Stimulated activated naive CD8-positive, alpha-beta T cell treated with anti-CD3 and anti-CD28 coated beads, Interleukin-15, Interleukin-2, amounts not matched to agents 100 U/mL and 50 U/mL, for 24 hours (primary cell): ENCODE data around the gene SDF2.

Experiments
- ATAC-seq: fragments of 150-1000 bp; cut with Tn5 transposase; one replicate; pipeline ENCODE4 v1.10.0; 2021
- DNase-seq: peaks from one replicate; pipeline ENCODE4 v3.0.0; 2021

Gene SDF2

GRCh38 chr17:28661635-28662526 is at the start of gene SDF2, which contains the start of gene SUPT6H:
Gene SDF2, minus strand, starts transcription at chr17:28661906. Its CDS starts 30 bp downstream, at chr17:28661876.
Gene SUPT6H, plus strand, starts transcription at chr17:28662205. Its CDS starts 11,197 bp downstream, at chr17:28673402.
- DNase-seq (peak; percentile 97), ATAC-seq (peak; percentile 89)

GRCh38 chr17:28710861-28711722 is 49.4 kb upstream of the SDF2 start:
- DNase-seq = peak; percentile 95

DNA sequence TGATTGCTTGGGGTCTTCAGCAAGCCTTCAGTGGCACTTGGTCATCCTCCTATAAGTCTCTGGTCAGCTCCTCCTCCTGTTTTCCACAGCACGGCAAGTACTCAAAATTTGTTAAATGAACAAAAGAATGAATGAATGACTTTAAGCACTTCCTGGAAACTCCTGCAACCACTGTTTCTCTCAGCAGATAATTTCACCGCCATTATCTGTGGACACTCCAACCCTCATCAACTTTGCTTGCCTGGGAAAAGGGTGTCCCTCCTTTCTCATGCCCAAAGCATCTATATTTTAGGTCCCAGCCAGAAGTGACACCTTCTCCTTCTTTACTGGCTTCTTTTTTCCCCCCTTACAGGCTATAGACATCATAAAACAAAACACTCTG is 45.6 kb upstream of the SDF2 start:
- DNase-seq (no peak), ATAC-seq (no peak)

More at GRCh38 chr17:28710861-28711722, 49.4 kb upstream of the SDF2 start:
- peak; percentile 93 for ATAC-seq

GRCh38 chr17:28706471-28707338 is 45.0 kb upstream of the SDF2 start:
- no peak for ATAC-seq
- DNase-seq = no peak

- ATAC-seq (no peak), DNase-seq (no peak)
These were observed 44.1 kb upstream of the SDF2 start for GRCh38 chr17:28705728-28706334.

DNA sequence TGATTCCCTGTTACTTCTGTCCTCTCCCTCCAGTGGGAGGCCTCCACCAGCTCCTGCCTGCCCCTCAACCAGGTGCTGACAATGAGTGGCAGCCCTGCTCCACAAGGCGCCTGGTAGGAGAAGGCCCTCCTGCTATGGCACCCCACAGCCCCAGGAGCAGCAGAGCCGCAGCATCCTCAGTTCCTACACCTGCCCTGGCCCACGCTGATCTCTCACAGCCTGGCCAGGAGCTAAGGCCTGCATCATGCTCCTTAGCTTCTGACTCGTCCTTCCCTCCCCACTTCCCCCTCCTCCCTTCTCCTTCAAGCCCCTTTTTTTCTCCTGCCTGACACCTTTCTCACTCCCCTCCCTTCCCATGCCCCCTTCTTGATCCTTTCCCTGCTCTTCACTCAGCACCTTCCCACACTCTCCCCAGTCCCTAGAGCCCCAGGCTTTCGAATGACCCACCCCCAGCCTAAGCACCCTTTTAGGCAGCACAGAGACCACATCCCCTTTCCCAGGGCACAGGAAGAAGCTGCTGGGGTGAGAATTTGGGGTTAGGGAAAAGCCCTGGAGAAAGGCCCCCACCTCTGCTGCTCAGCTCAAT is 43.5 kb upstream of the SDF2 start:
- no peak for ATAC-seq
- no peak for DNase-seq

DNA sequence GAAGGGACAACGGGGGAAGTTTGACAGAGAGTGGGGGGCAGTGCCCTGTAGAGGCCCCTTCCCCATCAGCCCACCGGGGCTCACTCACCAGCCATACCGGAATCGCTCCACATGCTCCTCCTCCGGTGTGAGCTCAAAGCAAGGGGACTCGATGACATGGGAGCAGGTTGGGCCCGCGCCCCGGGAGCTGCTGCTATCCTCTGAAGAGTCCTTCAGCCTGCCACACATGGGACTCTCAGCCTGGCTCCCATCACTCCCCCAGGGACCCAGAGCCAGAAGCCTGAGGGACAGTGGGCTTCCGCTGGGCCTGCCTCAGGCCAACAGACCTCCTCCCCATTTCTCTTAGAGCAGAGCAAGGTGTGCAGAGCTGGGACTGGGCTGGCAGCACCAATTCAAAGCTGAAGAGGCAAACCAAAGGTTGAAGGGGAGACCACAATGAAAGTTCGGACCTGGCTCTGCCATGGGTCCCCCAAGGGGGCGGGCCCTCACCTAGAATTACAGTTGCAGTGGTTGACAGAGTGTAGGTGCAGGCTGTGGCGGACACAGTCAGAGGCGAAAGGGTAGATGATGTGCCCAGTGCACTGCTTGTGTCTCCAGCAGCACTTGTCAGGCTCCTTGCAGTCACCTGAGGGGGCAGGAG is 42.6 kb upstream of the SDF2 start:
- ATAC-seq = no peak
- DNase-seq = no peak

DNA sequence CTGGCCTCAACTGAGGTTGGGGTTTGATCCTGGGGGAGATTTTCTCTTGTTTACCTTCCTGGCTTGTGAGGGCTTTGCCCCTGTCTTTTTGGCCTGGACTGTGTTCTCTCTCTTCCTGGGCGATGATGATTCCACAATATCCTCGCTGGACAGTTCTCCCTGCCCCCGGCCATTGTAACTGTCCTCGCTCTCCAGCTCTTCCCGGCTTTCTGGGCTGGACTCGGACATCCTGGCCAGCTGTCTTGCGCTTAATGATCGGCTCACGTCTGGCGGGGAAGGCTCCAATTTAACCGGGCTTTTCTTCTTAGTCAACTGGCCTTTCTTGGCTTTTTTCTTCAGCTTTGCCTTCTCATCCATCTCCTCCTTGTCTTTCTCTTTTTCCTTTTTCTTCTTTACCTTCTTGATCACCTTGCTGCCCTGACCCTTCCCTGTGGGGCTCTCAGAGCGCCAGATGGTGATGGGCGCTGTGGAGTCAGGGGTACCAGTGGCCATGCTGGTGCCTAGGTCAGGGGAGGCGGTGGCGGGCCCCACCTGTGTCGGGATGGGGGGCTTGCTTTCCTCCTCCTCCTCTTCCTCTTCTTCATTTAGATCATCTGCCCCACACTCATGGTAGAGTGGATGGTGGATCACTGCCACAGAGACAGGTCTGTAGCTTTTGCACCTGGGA is 42.0 kb upstream of the SDF2 start:
- no peak for DNase-seq
- ATAC-seq = no peak

- no peak for ATAC-seq
These were observed 41.0 kb upstream of the SDF2 start for GRCh38 chr17:28702752-28703150.

DNA sequence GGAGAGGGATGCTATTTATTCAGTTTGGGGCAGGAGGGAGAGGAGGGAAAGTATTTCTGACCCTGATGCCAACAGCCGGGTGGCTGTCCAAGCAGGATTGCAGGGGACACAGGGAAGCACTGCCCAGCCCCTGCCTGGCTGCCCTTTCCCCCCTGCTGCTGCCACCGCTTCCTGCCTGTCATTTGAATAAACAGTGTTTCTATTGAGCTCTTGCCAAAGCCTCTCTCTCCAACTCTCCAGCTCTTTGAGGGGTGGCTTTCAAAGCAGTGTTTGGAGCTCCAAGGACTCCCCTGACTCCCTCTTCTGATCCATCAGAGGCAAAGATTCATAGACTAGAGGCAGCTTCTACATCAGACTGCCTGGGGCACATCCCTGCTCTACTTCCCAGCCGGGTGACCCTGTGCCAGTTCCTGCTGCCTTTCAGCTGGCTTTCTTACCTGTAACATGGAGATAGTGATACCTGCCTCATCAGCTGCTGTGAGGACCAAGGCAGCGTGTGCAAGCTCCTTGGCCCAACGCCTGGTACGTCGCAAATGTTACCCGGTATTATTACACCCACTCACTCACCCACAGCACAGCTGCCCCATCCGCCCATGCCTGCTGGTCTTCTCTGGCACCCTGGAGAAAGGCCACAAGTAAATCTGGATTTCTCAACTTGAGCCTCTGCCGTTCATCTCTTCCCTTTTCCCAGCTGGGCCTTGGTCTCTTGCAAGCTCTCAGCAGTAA is 40.5 kb upstream of the SDF2 start:
- no peak for ATAC-seq
- DNase-seq = no peak

More at GRCh38 chr17:28702752-28703150, 41.0 kb upstream of the SDF2 start:
- DNase-seq = no peak

DNA sequence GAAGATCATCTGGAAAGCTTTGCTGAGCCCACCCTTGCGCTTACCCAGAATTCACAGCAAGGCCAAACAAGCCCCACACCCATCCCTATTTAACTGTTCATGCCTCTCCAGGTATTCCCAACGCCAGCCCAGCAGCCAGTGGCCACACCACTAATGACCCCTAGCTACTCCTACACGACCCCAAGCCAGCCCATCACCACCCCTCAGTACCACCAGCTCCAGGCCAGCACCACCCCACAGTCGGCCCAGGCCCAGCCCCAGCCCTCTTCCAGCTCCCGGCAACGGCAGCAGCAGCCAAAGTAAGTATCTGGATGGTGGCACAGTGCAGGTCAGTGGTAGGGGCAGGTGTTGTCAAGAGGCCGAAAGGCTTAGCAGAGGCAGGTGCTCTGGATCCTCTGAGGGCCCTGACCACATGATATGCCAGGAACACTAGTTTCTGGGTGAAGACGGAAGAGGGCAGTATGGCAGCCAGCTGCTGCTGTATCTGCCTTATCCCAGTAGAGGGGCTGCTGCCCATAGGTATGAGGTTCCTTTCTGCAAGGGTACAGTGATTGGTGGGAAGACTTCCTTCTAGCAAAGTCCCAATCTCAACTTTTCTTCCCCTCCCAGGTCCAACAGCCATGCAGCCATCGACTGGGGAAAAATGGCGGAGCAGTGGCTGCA is 39.3 kb upstream of the SDF2 start:
- ATAC-seq = no peak
- no peak for DNase-seq

DNA sequence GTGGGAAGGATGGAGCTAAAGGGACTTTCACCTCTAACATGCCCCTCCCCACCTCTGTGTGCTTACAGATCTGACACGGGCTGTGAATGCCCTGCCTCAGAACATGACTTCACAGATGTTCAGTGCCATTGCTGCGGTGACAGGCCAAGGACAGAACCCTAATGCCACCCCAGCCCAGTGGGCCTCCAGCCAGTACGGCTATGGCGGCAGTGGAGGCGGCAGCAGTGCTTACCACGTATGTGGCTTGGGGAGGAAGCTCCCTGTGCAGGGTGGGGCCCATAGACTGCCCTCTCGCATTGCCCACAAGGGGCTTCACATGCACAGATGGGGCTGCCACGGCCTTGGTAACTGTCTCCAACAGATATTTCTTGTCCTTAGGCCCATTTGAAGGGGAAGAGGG is 38.6 kb upstream of the SDF2 start:
- no peak for ATAC-seq
- no peak for DNase-seq

GRCh38 chr17:28698253-28698941 is 36.7 kb upstream of the SDF2 start:
- ATAC-seq = peak; percentile 55
- DNase-seq = no peak

DNA sequence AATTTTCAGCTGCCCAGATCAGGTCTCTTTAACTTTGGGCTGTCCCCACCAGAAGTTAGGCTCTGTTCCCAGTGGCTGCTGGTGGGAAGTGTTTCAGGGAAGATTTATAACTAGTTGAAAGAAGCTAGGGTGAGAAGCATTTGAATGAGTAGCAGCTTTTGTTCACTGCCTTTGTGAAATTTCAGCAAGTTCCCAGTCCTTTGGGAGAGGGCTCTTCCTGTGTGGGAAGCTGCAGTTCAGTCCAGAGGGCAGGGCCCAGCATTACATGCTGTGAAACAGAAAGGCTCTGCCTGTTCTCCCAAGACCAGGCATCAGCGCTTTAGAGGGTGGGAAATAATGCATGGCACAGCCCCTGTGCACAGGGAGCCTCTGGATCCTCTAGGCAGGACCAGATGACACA is 32.2 kb upstream of the SDF2 start:
- DNase-seq (no peak), ATAC-seq (no peak)

GRCh38 chr17:28689011-28689410 is 27.3 kb upstream of the SDF2 start:
- ATAC-seq (no peak), DNase-seq (no peak)

GRCh38 chr17:28688481-28688880 is 26.8 kb upstream of the SDF2 start:
- ATAC-seq (no peak), DNase-seq (no peak)

- no peak for ATAC-seq
- DNase-seq = no peak
These were observed 24.6 kb upstream of the SDF2 start for GRCh38 chr17:28686296-28686695.

GRCh38 chr17:28685366-28685765 is 23.7 kb upstream of the SDF2 start:
- DNase-seq = no peak
- no peak for ATAC-seq
